Peyer's patch (tissue), 4 donors: Measurements from ENCODE around the gene SPRED1. TPM values are rescaled to one million over a fixed set of nuclear protein-coding genes. Genes with fewer than 3 reads are reported as not detected.
"Not testable (repeated sequence)": the region's sequence is repeated elsewhere in the genome, so short reads cannot be mapped to it uniquely, and the experiment has no call there.

ENCODE experiments used
- DNase-seq, 3 donors: peaks; one replicate each; pipeline ENCODE4 v3.0.0-alpha.2; 2017 to 2019
- H3K27ac ChIP-seq, 4 donors: fragments of 200-600 bp; sonication (generic); one replicate each; pipeline ENCODE4 v1.5.1; 2016 to 2019
- H3K27me3 ChIP-seq, 2 donors: fragments of 200-600 bp; sonication (generic); one replicate each; pipeline ENCODE4 v1.5.1; 2019
- H3K36me3 ChIP-seq, 3 donors: fragments of 200-600 bp; sonication (generic); one replicate each; pipeline ENCODE4 v1.5.1; 2016 to 2019
- H3K4me1 ChIP-seq, 4 donors: fragments of 200-600 bp; sonication (generic); one replicate each; pipeline ENCODE4 v1.5.1; 2016 to 2019
- H3K4me3 ChIP-seq, 4 donors: fragments of 200-600 bp; sonication (generic); 1 replicate in 3 of 4; 2 replicates in 1 of 4; pipeline ENCODE4 v1.5.1; 2016 to 2019; ENCODE audit warnings: mild to moderate bottlenecking in 1 of 4
- H3K9me3 ChIP-seq, 4 donors: fragments of 200-600 bp; sonication (generic); one replicate each; pipeline ENCODE4 v1.5.1; 2016 to 2019; ENCODE audit warnings: mild to moderate bottlenecking in 1 of 4
- POLR2A ChIP-seq, 2 donors: fragments of 450-650 bp; IDR thresholded peaks; one replicate each; pipeline ENCODE4 v1.5.1; 2017; ENCODE audit warnings: antibody characterized with exemption in 2 of 2, mild to moderate bottlenecking in 2 of 2, moderate library complexity in 2 of 2
- total RNA-seq, 4 donors: library from RNA; depleted of rRNA; stranded (reverse); fragments of >200 nt; gene quantifications; one replicate each; pipeline ENCODE4 v1.1.0, GENCODE V29; 2016
- TF ChIP-seq, protein P1 (sequence below), 6 experiments: fragments of 450-650 bp in 4 of 6; fragments of 200-600 bp in 2 of 6; sonication (generic) in 1 of 6; IDR thresholded peaks; one replicate each; pipeline ENCODE4 v1.5.1; 2017 to 2019; ENCODE audit warnings: antibody characterized with exemption in 6 of 6, mild to moderate bottlenecking in 3 of 6, moderate library complexity in 1 of 6

Gene SPRED1
- total RNA-seq, 4 donors from 2014 or later = 8.9 to 40.4 (median 20.2) TPM

DNA sequence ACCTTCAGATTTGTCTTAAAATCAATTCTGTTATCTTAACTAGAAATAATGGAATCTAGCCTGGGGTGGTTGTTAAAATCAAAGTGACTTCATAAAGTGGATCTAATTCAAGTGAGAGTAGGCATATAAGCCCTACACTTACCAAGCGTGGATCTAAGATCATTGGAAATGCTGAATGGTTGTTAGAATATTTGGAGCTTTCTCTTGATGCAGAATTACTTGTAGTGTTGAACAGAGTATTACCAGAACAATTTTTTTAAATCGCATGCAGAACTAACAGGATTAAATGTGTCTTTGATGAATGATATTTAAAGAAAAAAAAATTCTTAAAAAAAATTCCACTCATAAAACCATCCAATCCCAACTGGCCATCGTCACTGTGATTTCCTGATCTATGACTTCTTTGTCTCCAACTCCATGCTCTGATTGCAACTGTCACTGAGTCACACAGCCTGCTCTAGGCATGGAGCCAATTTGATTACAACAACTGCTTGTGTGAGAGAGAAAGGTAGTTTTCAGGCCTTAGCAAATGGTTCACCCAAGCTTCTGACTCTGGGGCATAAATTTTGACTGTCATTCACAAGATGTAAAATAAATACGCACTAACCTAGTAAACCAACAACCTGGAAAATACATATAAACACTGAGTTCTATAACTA lies 25.9 kb upstream of the SPRED1 start:
- Histone ChIP-seq H3K9me3 (no peaks in the 10 kb centered on the region), H3K4me1 (no peaks in the 10 kb centered on the region), H3K36me3 (no peaks in the 10 kb centered on the region), H3K27ac (peak overlapping the region in 1 of 4 donors; percentile 52), H3K4me3 (no peak overlapping the region), H3K27me3 (no peaks in the 10 kb centered on the region)
- DNase-seq = peak in 1 of 3 donors; percentile 79
- TF ChIP-seq, protein P1, sequence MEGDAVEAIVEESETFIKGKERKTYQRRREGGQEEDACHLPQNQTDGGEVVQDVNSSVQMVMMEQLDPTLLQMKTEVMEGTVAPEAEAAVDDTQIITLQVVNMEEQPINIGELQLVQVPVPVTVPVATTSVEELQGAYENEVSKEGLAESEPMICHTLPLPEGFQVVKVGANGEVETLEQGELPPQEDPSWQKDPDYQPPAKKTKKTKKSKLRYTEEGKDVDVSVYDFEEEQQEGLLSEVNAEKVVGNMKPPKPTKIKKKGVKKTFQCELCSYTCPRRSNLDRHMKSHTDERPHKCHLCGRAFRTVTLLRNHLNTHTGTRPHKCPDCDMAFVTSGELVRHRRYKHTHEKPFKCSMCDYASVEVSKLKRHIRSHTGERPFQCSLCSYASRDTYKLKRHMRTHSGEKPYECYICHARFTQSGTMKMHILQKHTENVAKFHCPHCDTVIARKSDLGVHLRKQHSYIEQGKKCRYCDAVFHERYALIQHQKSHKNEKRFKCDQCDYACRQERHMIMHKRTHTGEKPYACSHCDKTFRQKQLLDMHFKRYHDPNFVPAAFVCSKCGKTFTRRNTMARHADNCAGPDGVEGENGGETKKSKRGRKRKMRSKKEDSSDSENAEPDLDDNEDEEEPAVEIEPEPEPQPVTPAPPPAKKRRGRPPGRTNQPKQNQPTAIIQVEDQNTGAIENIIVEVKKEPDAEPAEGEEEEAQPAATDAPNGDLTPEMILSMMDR (IDR thresholded peaks at IDR 0.05) = no peak
- no peak for TF ChIP-seq POLR2A (IDR thresholded peaks at IDR 0.05)

DNA sequence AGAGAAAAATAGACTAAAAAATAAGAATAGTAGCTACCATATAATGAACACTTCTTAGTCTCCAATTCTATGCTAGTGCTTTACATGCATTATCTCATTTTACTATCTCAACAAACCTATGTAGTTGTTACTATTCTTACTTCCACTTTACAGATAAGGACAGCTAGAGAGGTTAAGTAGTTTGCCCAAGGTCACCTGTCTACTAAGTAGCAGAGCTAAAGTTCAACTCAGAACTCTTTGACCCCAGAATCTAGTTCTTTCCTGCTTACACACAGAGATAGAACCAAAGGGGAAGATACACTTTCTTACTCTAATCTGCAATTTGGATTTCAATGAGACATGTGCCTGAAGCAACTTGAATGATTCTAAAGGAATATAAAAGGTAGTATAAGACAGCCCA lies 24.7 kb upstream of the SPRED1 start:
- Histone ChIP-seq H3K4me3 (no peak overlapping the region), H3K27ac (peak overlapping the region in 1 of 4 donors; percentile 22), H3K9me3 (no peaks in the 10 kb centered on the region), H3K36me3 (no peaks in the 10 kb centered on the region), H3K27me3 (no peaks in the 10 kb centered on the region), H3K4me1 (no peaks in the 10 kb centered on the region)
- no peak for TF ChIP-seq POLR2A (IDR thresholded peaks at IDR 0.05)
- TF ChIP-seq, protein P1 (IDR thresholded peaks at IDR 0.05) = no peak
- DNase-seq = no peak

DNA sequence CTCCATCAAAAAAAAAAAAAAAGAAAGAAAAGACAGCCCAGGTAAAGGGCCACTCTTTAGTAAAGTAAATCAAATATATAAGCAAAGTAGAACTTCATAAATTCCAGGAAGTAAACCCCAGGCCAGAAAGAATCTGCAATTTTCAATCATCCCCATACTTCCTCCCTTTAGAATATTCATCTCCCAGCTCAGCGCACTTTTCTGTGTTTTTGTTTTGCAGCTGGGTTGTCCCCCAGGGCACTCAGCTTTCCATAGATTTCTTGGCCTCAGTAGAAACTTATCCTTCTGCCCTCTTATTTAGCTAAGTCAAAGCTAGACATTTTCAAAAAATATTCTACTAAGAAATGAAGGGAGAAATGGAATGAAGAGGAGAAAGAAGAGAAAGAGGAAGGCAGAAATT lies 24.0 kb upstream of the SPRED1 start:
- Histone ChIP-seq H3K27me3 (no peaks in the 10 kb centered on the region), H3K4me3 (no peak overlapping the region), H3K9me3 (no peaks in the 10 kb centered on the region), H3K27ac (no peak overlapping the region), H3K36me3 (no peaks in the 10 kb centered on the region), H3K4me1 (no peaks in the 10 kb centered on the region)
- DNase-seq = no peak
- no peak for TF ChIP-seq POLR2A (IDR thresholded peaks at IDR 0.05)
- TF ChIP-seq, protein P1 (IDR thresholded peaks at IDR 0.05) = no peak

DNA sequence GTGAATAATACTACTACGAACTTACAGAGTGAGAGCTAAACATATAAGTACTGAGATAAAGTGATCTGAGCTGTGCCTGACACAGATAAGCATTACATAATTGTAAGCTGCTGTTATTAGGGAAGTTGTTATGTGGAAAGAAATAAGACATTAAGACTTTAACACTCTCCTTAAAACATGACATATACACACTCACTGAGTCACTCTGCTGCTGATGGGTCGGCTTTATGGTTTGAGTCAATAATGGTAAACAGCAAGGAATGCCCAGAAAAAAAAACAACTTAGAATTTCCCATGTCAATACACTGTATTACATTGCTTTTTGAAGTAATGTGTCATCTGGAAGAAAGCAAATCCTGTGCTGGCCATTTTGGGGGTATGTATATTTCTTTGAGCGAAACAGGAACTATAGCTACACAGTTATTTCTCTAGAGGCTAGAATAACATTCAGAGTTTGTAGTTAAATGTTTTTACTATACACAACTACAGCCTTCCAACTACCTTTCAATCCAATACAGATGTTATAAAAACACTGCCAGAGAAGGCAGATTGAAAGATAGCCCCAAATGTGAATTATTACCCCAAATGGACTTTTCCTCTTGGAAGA lies 22.8 kb upstream of the SPRED1 start:
- no peak for TF ChIP-seq POLR2A (IDR thresholded peaks at IDR 0.05)
- TF ChIP-seq, protein P1 (IDR thresholded peaks at IDR 0.05) = no peak
- Histone ChIP-seq H3K4me3 (no peak overlapping the region), H3K27me3 (no peaks in the 10 kb centered on the region), H3K9me3 (no peaks in the 10 kb centered on the region), H3K4me1 (no peaks in the 10 kb centered on the region), H3K36me3 (no peaks in the 10 kb centered on the region), H3K27ac (no peak overlapping the region)
- DNase-seq = no peak

DNA sequence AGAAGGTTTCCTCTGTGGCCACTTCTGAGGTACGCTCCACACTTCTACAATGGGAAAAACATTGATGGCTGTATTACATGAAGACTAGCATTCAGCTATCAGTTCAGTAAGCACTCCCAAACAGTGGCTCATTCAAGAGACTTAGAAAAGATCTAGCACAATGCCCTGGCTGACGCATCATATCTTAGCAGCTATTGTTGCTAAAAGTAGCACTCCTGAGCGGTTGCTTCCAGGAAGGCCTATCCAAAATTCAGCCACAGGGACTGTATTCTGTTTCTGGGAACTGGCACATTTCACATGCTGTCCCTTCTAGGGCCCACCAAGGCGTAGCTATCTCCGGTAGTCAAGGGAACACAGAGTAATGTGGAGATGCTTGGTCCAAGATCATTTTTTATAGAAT lies 21.2 kb upstream of the SPRED1 start:
- Histone ChIP-seq H3K27me3 (no peaks in the 10 kb centered on the region), H3K9me3 (no peaks in the 10 kb centered on the region), H3K4me3 (no peak overlapping the region), H3K27ac (no peak overlapping the region), H3K4me1 (no peaks in the 10 kb centered on the region), H3K36me3 (no peaks in the 10 kb centered on the region)
- TF ChIP-seq, protein P1 (IDR thresholded peaks at IDR 0.05) = no peak
- no peak for TF ChIP-seq POLR2A (IDR thresholded peaks at IDR 0.05)
- no peak for DNase-seq

DNA sequence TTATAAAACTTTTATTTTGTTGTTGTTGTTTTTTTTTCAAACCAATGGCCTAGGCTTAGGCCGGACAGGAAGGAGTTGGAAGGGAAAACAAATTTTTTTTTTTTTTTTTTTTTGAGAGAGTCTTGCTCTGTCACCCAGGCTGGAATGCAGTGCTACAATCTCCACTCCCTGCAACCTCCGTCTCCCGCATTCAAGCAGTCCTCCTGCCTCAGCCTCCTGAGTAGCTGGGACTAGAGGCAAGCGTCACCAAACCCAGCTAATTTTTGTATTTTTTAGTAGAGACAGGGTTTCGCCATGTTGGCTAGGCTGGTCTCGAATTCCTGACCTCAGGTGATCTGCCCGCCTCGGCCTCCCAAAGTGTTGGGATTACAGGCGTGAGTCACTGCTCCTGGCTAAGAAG lies 15.6 kb upstream of the SPRED1 start:
- not testable (repeated sequence) for DNase-seq, H3K27me3 ChIP-seq, H3K4me1 ChIP-seq, H3K4me3 ChIP-seq, H3K27ac ChIP-seq, H3K9me3 ChIP-seq, H3K36me3 ChIP-seq
